Small intestine (tissue), 7 donors: Measurements from ENCODE around the gene UGT2A3. TPM values are rescaled to one million over a fixed set of nuclear protein-coding genes. Genes with fewer than 3 reads are reported as not detected.
A peak's percentile ranks its signal among the peaks of the same experiment; 100 is the strongest.

ENCODE experiments used
- DNase-seq, 2 donors: peaks; one replicate each; pipeline versions ENCODE4 v3.0.0 to v3.0.0-alpha.2; 2013
- FAIRE-seq: peaks from 2 replicates; lab custom pipeline; 2012; peaks lifted over from hg19 to GRCh38; lab: Jason Lieb, UNC
- H3K27ac ChIP-seq, 3 donors: one replicate each; pipeline ENCODE4 v1.5.1; 2013; ENCODE audit warnings: low read length in 2 of 3, mild to moderate bottlenecking in 2 of 3, control low read depth in 1 of 3, inconsistent platforms in 1 of 3, low read depth in 1 of 3, moderate library complexity in 1 of 3
- H3K27me3 ChIP-seq, 3 donors: one replicate each; pipeline ENCODE4 v1.6.1; 2013; ENCODE audit warnings: low read length in 3 of 3, inconsistent platforms in 1 of 3; ENCODE audit not compliant: control insufficient read depth in 3 of 3, insufficient read depth in 3 of 3
- H3K36me3 ChIP-seq, 3 donors: one replicate each; pipeline ENCODE4 v1.6.1; 2013; ENCODE audit warnings: low read length in 3 of 3, inconsistent platforms in 1 of 3, low read depth in 1 of 3, mild to moderate bottlenecking in 1 of 3, moderate library complexity in 1 of 3; ENCODE audit not compliant: control insufficient read depth in 3 of 3, insufficient read depth in 2 of 3
- H3K4me1 ChIP-seq, 3 donors: one replicate each; pipeline ENCODE4 v1.6.1; 2013; ENCODE audit warnings: low read length in 2 of 3, inconsistent platforms in 1 of 3, low read depth in 1 of 3, mild to moderate bottlenecking in 1 of 3, moderate library complexity in 1 of 3; ENCODE audit not compliant: control insufficient read depth in 3 of 3, insufficient read depth in 2 of 3
- H3K4me3 ChIP-seq, 3 donors: one replicate each; pipeline ENCODE4 v1.5.1; 2013; ENCODE audit warnings: low read length in 3 of 3, control low read depth in 1 of 3, inconsistent platforms in 1 of 3, low read depth in 1 of 3, mild to moderate bottlenecking in 1 of 3, moderate library complexity in 1 of 3
- H3K9me3 ChIP-seq, 2 donors: one replicate each; pipeline ENCODE4 v1.6.1; 2013; ENCODE audit warnings: low read depth in 1 of 2, low read length in 1 of 2; ENCODE audit not compliant: control insufficient read depth in 2 of 2, insufficient read depth in 1 of 2
- WGBS, 3 donors: extraction: QIAGEN DNeasy Blood & Tissue Kit; methylation state at CpG; one replicate each; pipeline ENCODE4 v1.1.7; 2013; 5-methylcytosine and 5-hydroxymethylcytosine counted together
- polyA plus RNA-seq, 4 donors: library from polyadenylated mRNA; stranded (reverse) in 3 of 4; unstranded in 1 of 4; fragments of 200-250 nt in 3 of 4; fragments of 120-200 nt in 1 of 4; gene quantifications; one replicate each; pipeline versions ENCODE4 v1.2.1 to v1.2.3, GENCODE V29; 2013
- donor health status: healthy with polysubstance abuse.
- donor health status: control.
- donor health status: control.
- donor health status: Bipolar disorder and iron deficiency.
- donor health status: healthy.

UGT2A3 gene
- polyA plus RNA-seq, 4 donors = 41.2 to 269 (median 96.2) TPM

DNA sequence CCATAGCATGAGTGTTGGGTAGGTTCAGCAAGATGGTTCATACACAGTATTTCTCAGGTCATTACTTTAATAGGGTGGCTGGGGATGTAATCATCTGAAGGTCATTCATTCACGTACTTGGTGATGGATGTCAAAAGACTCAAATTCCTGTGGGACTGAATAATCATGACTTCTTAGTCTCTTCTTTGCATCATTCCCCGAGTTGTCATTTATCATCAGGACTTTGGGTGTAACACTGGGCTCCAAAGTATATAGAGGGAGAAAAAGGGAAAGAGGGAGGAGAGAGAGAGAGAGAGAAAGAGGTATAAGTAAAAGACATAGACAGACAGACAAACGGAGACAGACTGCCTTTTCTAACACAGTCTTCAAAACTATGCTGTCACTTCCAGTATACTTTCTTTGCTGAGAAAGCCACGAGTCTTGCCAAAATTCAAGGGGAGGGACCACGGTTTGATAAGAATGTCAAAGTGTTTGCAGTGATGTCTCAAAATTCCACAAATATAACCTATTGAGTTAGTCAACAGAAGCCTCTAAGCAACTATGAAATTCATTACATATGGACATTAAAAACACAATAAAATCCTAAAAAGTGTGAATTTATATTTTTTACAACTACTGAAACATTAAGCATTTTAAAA lies 55.9 kb downstream of the UGT2A3 start:
- no peak for DNase-seq
- peaks cover 0 to 2% (median 0%) of the 10 kb centered on the region in 3 donors for H3K4me1 ChIP-seq
- H3K27ac ChIP-seq = no peak overlapping the region
- FAIRE-seq = no peak
- H3K36me3 ChIP-seq = no peaks in the 10 kb centered on the region
- H3K9me3 ChIP-seq = no peaks in the 10 kb centered on the region
- WGBS, 3 donors = 67 to 69% (median 68%) methylated on average over 5 of the region's 5 CpGs
- no peak overlapping the region for H3K4me3 ChIP-seq
- H3K27me3 ChIP-seq = no peaks in the 10 kb centered on the region

DNA sequence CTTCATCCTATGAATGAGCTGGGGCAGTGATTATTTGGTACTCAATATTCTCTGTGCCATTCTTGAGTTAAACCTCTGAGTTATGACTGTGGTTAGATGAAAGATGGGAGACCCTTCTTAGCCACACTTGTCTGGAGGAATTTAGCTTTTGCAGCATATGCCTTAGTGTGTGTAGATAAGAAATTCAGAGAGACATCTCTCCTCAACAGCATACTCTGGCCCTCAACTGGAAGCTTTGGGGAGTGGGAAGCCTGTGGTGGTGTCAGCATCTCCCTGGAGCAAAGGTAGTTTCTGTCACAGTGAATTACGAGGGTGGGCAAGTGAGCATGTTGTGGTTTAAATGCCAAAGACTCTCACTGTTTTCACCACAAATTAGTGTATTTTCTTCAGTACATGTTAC lies 58.7 kb downstream of the UGT2A3 start:
- H3K27me3 ChIP-seq = no peaks in the 10 kb centered on the region
- no peak overlapping the region for H3K27ac ChIP-seq
- WGBS, 3 donors = 76 to 95% (median 88%) methylated on average over 1 of the region's 1 CpG
- no peak overlapping the region for H3K4me3 ChIP-seq
- H3K9me3 ChIP-seq = peaks cover 0 to 7% of the 10 kb centered on the region in 2 donors
- no peaks in the 10 kb centered on the region for H3K36me3 ChIP-seq
- H3K4me1 ChIP-seq = peaks cover 0 to under 1% (median 0%) of the 10 kb centered on the region in 3 donors
- no peak for FAIRE-seq
- no peak for DNase-seq

GRCh38 chr4:68891678-68892077 lies 59.9 kb downstream of the UGT2A3 start:
- peaks cover 0 to 12% of the 10 kb centered on the region in 2 donors for H3K9me3 ChIP-seq
- FAIRE-seq (no peak), DNase-seq (no peak)
- WGBS, 3 donors = 31 to 82% (median 62%) methylated on average over 3 of the region's 3 CpGs
- H3K4me3 ChIP-seq = no peak overlapping the region
- H3K4me1 ChIP-seq = peaks cover 0 to 2% (median 0%) of the 10 kb centered on the region in 3 donors
- no peaks in the 10 kb centered on the region for H3K36me3 ChIP-seq
- H3K27me3 ChIP-seq = no peaks in the 10 kb centered on the region
- H3K27ac ChIP-seq = no peak overlapping the region

DNA sequence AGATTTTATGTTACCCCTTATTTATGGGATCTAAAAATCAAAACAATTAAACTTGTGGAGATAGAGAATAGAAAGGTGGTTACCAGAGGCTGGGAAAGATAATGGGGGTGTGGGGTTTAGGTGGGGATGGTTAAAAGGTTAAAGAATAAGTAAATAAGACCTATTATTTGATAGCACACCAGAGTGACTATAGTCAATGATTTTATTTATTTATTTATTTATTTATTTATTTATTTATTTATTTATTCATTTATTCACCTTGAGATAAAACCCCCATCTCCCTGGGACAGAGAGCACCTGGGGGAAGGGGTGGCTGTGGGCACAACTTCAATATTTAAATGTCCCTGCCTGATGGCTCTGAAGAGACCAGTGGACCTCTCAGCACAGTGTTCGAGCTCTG lies 66.1 kb downstream of the UGT2A3 start:
- Histone ChIP-seq H3K27me3 (no peaks in the 10 kb centered on the region), H3K4me1 (peaks cover 0 to 18% (median 0%) of the 10 kb centered on the region in 3 donors), H3K36me3 (no peaks in the 10 kb centered on the region), H3K27ac (no peak overlapping the region), H3K4me3 (no peak overlapping the region), H3K9me3 (peaks cover 0 to 12% of the 10 kb centered on the region in 2 donors)
- no peak for DNase-seq
- 88 to 91% (median 88%) methylated on average over 1 of the region's 1 CpG for WGBS, 3 donors
- FAIRE-seq = no peak

DNA sequence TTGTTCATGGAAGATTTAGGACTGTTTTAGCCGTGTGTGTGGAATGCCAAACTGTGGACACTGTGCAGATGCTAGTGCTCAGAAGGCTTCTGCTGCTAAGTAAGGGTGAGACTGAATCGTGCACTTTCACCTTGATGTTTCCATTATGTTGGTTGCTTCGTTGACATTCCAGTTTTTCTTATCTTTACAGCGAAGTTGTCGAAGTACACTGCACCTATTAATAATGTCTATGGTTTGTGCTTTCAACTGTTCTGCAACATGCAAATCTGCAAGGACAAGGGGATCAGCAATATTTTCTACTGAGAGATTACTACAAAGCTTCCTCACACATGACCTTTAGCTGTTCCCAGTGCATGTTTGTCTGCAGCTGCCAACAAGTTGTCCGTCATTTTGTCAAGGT lies 67.7 kb downstream of the UGT2A3 start:
- WGBS, 3 donors = 10 to 38% (median 20%) methylated on average over 6 of the region's 6 CpGs
- DNase-seq (peak; percentile 70 to 75), FAIRE-seq (no peak)
- Histone ChIP-seq H3K4me1 (peaks cover 0 to 22% (median 0%) of the 10 kb centered on the region in 3 donors), H3K27me3 (no peaks in the 10 kb centered on the region), H3K27ac (peak overlapping the region in 1 of 3 donors; percentile 55), H3K36me3 (no peaks in the 10 kb centered on the region), H3K4me3 (no peak overlapping the region), H3K9me3 (peaks cover 0 to 10% of the 10 kb centered on the region in 2 donors)

Other genes starting within 250 kb of the UGT2A3 start
- gene UGT2B10, start 135.8 kb downstream of the UGT2A3 start, polyA plus RNA-seq = under 1 TPM in 2 of 4 donors, not detected in 2; 0.03 to 0.83 TPM
- gene UGT2B7, start 144.7 kb upstream of the UGT2A3 start, polyA plus RNA-seq = 100 to 1,000 TPM in 1 of 4 donors, 10 to 100 TPM in 3; 20.7 to 106 (median 33.9) TPM